ENCODE measurements around the gene TBCEL.

TBCEL gene

DNA sequence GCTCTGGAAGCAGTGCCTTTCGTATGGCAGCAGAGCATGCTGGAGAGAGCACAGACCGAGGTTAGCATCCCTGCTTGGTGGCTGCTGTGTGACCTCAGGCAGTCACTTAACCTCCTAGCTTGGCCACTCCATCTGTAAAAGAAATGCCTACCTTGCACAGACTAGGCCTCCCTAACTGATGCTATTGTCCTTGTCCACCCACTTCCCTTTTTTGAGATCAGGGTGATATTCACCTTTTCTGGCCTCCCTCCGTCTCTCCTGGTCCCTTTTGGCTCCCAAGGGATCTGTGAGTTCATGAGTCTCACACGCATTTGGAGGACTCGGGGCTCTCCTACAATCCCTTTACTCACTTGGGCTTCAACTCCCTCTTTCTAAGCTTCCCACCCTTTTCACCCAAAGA is 114.4 kb downstream of the TBCEL start:
- DNase-seq (ENCODE audit: low read depth in 2 of 2), result no peak

GRCh38 chr11:121140369-121140768 is 116.5 kb downstream of the TBCEL start:
- no peak for DNase-seq (ENCODE audit: low read depth in 2 of 2)

All from activated CD8-positive, alpha-beta memory T cell treated with anti-CD3 and anti-CD28 coated beads for 4 hours (primary cell).